Endothelial cell (in vitro differentiated cells): ENCODE measurements around the gene SFMBT2. TPM values are rescaled to one million over a fixed set of nuclear protein-coding genes. Genes with fewer than 3 reads are reported as not detected.

ENCODE experiments used
- DNase-seq: peaks from one replicate; pipeline ENCODE4 v3.0.0; 2021; ENCODE audit warnings: low spot score
- H3K27ac Mint-ChIP-seq: one replicate; pipeline ENCODE4 v1.8.0; 2021; ENCODE audit warnings: mixed read lengths, inconsistent platforms; ENCODE audit not compliant: unreplicated experiment
- H3K27me3 Mint-ChIP-seq: one replicate; pipeline ENCODE4 v1.8.0; 2021; ENCODE audit warnings: mild to moderate bottlenecking, moderate library complexity, mixed read lengths, inconsistent platforms; ENCODE audit not compliant: unreplicated experiment
- H3K36me3 Mint-ChIP-seq: one replicate; pipeline ENCODE4 v1.8.0; 2021; ENCODE audit warnings: mild to moderate bottlenecking, low read depth, mixed read lengths, inconsistent platforms; ENCODE audit not compliant: unreplicated experiment
- H3K4me1 Mint-ChIP-seq: one replicate; pipeline ENCODE4 v1.8.0; 2021; ENCODE audit warnings: mild to moderate bottlenecking, mixed read lengths, inconsistent platforms; ENCODE audit not compliant: unreplicated experiment
- H3K4me3 Mint-ChIP-seq: one replicate; pipeline ENCODE4 v1.8.0; 2021; ENCODE audit warnings: mild to moderate bottlenecking, mixed read lengths, inconsistent platforms; ENCODE audit not compliant: unreplicated experiment
- H3K9me3 Mint-ChIP-seq: one replicate; pipeline ENCODE4 v1.8.0; 2021; ENCODE audit warnings: mixed read lengths, inconsistent platforms; ENCODE audit not compliant: unreplicated experiment
- CTCF ChIP-seq: fragments of 200-600 bp; sonication (generic); IDR thresholded peaks from one replicate; pipeline ENCODE4 v1.5.0; 2021; ENCODE audit warnings: antibody characterized with exemption; ENCODE audit not compliant: unreplicated experiment
- total RNA-seq: library from RNA; stranded (reverse); fragmentation: NEBNext Ultra II Directional; extraction: Animal tissue kit (Norgen Biotek cat#: 25700); gene quantifications from one replicate; pipeline ENCODE4 v1.2.1, GENCODE V29; 2021; ENCODE audit not compliant: unreplicated experiment

Gene SFMBT2
- total RNA-seq, 1 donor from 2014 or later: 16.0 TPM

GRCh38 chr10:7245505-7245904, 165.3 kb downstream of the SFMBT2 start:
- TF ChIP-seq CTCF: no peak
- DNase-seq: no peak
- Mint-ChIP-seq H3K27me3 (peaks cover 2% of the 10 kb centered on the region), H3K36me3 (peaks cover 14% of the 10 kb centered on the region), H3K9me3 (no peaks in the 10 kb centered on the region), H3K27ac (no peak overlapping the region), H3K4me3 (no peak overlapping the region), H3K4me1 (peaks cover 8% of the 10 kb centered on the region)

GRCh38 chr10:7243873-7244272, 167.0 kb downstream of the SFMBT2 start:
- no peak overlapping the region for H3K4me3 Mint-ChIP-seq
- no peaks in the 10 kb centered on the region for H3K9me3 Mint-ChIP-seq
- H3K36me3 Mint-ChIP-seq: peaks cover 14% of the 10 kb centered on the region
- peaks cover 2% of the 10 kb centered on the region for H3K27me3 Mint-ChIP-seq
- peaks cover 8% of the 10 kb centered on the region for H3K4me1 Mint-ChIP-seq
- no peak for DNase-seq
- TF ChIP-seq CTCF: no peak
- H3K27ac Mint-ChIP-seq: no peak overlapping the region

GRCh38 chr10:7243139-7243538, 167.7 kb downstream of the SFMBT2 start:
- no peaks in the 10 kb centered on the region for H3K9me3 Mint-ChIP-seq
- peaks cover 8% of the 10 kb centered on the region for H3K4me1 Mint-ChIP-seq
- H3K27me3 Mint-ChIP-seq: peaks cover 2% of the 10 kb centered on the region
- no peak for DNase-seq
- peaks cover 14% of the 10 kb centered on the region for H3K36me3 Mint-ChIP-seq
- no peak for TF ChIP-seq CTCF
- H3K4me3 Mint-ChIP-seq: no peak overlapping the region
- no peak overlapping the region for H3K27ac Mint-ChIP-seq

- Mint-ChIP-seq H3K36me3 (peaks cover 17% of the 10 kb centered on the region), H3K4me1 (peaks cover 7% of the 10 kb centered on the region), H3K4me3 (no peak overlapping the region), H3K27ac (no peak overlapping the region), H3K27me3 (peaks cover 5% of the 10 kb centered on the region), H3K9me3 (no peaks in the 10 kb centered on the region)
- DNase-seq: no peak
- TF ChIP-seq CTCF: no peak
Measured at GRCh38 chr10:7239312-7239985, 171.4 kb downstream of the SFMBT2 start.

GRCh38 chr10:7235376-7235775, 175.5 kb downstream of the SFMBT2 start:
- Mint-ChIP-seq H3K27ac (no peak overlapping the region), H3K4me3 (no peak overlapping the region), H3K36me3 (peaks cover 7% of the 10 kb centered on the region), H3K4me1 (peaks cover 6% of the 10 kb centered on the region), H3K9me3 (no peaks in the 10 kb centered on the region), H3K27me3 (peaks cover 2% of the 10 kb centered on the region)
- TF ChIP-seq CTCF: no peak
- DNase-seq: no peak
